ENCODE data around the gene SLAIN1.

DNA sequence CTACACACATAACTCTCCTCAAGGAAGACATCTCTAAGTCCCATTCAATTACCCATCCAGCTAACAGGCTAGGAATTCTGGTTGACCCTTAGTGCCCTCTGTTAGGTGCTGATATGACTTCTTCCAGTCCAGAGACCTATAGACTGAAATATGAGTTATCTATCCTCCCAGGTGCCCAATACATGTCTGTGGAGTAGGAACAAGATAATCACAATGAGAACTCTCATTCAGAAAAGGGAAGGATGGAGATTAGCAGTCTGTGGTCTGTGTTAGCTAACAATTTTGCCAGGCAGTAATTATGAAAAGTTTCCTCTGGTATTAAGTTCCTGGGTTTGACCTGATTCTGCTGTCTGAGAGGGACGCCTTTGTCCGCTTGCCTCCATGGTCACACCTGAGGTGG, 44.2 kb upstream of the SLAIN1 start:
- TF ChIP-seq, protein P1, sequence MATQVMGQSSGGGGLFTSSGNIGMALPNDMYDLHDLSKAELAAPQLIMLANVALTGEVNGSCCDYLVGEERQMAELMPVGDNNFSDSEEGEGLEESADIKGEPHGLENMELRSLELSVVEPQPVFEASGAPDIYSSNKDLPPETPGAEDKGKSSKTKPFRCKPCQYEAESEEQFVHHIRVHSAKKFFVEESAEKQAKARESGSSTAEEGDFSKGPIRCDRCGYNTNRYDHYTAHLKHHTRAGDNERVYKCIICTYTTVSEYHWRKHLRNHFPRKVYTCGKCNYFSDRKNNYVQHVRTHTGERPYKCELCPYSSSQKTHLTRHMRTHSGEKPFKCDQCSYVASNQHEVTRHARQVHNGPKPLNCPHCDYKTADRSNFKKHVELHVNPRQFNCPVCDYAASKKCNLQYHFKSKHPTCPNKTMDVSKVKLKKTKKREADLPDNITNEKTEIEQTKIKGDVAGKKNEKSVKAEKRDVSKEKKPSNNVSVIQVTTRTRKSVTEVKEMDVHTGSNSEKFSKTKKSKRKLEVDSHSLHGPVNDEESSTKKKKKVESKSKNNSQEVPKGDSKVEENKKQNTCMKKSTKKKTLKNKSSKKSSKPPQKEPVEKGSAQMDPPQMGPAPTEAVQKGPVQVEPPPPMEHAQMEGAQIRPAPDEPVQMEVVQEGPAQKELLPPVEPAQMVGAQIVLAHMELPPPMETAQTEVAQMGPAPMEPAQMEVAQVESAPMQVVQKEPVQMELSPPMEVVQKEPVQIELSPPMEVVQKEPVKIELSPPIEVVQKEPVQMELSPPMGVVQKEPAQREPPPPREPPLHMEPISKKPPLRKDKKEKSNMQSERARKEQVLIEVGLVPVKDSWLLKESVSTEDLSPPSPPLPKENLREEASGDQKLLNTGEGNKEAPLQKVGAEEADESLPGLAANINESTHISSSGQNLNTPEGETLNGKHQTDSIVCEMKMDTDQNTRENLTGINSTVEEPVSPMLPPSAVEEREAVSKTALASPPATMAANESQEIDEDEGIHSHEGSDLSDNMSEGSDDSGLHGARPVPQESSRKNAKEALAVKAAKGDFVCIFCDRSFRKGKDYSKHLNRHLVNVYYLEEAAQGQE (IDR thresholded peaks at IDR 0.05; ENCODE audit: insufficient read depth in 1 of 2, low read depth in 2 of 2, low read length in 2 of 2), result no peak
- TF ChIP-seq TAF1 (IDR thresholded peaks at IDR 0.05; ENCODE audit: borderline replicate concordance, insufficient read depth, low read length), result no peak
- no peak for TF ChIP-seq POLR2AphosphoS5 (IDR thresholded peaks at IDR 0.05; ENCODE audit: low read depth, low read length)
- no peak for TF ChIP-seq SIN3A (IDR thresholded peaks at IDR 0.05; ENCODE audit: borderline replicate concordance, insufficient read depth, low read length)

All from PFSK-1 (cell line).